Gastrocnemius medialis (tissue), 4 donors: Measurements from ENCODE around the gene HGFAC.

ENCODE experiments used
- POLR2A ChIP-seq, 2 donors: fragments of 450-650 bp; IDR thresholded peaks; one replicate each; pipeline ENCODE4 v1.6.1; 2017; ENCODE audit warnings: antibody characterized with exemption in 2 of 2, mild to moderate bottlenecking in 2 of 2, moderate library complexity in 2 of 2
- TF ChIP-seq, protein P1 (sequence below), 5 experiments: fragments of 450-650 bp in 3 of 5; fragments of 200-600 bp in 2 of 5; sonication (generic) in 2 of 5; IDR thresholded peaks in 4 of 5; conservative IDR thresholded peaks in 1 of 5; 1 replicate in 4 of 5; 2 replicates in 1 of 5; pipeline ENCODE4 v1.5.1; 2016 to 2019; ENCODE audit warnings: antibody characterized with exemption in 5 of 5, mild to moderate bottlenecking in 3 of 5, moderate library complexity in 3 of 5

DNA sequence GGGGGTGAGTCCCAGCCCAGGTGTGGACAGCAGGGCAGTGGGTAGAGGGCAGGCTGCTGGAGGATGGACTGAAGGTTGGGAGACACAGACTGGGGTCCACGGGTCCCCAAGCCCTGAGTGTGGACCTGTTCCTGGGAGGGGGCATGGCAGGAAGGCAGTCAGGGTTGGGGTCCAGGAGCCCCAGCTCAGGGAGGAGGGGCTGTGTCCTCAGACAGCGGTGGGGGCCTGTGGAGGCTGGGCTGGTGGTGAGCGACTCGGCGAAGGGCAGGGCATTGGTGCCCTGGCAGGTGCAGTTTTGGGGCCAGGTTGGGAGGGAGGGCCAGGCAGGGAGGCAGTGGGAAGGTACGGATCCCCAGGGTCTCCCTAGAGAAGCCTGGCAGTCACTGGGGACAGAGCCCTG is 55.3 kb downstream of the HGFAC start:
- no peak for TF ChIP-seq POLR2A (IDR thresholded peaks at IDR 0.05)
- TF ChIP-seq, protein P1, sequence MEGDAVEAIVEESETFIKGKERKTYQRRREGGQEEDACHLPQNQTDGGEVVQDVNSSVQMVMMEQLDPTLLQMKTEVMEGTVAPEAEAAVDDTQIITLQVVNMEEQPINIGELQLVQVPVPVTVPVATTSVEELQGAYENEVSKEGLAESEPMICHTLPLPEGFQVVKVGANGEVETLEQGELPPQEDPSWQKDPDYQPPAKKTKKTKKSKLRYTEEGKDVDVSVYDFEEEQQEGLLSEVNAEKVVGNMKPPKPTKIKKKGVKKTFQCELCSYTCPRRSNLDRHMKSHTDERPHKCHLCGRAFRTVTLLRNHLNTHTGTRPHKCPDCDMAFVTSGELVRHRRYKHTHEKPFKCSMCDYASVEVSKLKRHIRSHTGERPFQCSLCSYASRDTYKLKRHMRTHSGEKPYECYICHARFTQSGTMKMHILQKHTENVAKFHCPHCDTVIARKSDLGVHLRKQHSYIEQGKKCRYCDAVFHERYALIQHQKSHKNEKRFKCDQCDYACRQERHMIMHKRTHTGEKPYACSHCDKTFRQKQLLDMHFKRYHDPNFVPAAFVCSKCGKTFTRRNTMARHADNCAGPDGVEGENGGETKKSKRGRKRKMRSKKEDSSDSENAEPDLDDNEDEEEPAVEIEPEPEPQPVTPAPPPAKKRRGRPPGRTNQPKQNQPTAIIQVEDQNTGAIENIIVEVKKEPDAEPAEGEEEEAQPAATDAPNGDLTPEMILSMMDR (IDR thresholded peaks at IDR 0.05 in 4 of 5, conservative IDR thresholded peaks at IDR 0.05 in 1 of 5) = no peak
